Stimulated activated CD4-positive, alpha-beta T cell treated with anti-CD3 and anti-CD28 coated beads, Interleukin-1b, Interleukin-23, amount 100 ng/mL, for 4 hours (primary cell): ENCODE results near the gene PPP3R1.

ENCODE experiments used
- DNase-seq, 2 donors: peaks; one replicate each; pipeline ENCODE4 v3.0.0-alpha.2; 2020; ENCODE audit warnings: low read depth in 2 of 2

Gene PPP3R1

GRCh38 chr2:68258851-68259250, 6.5 kb upstream of the PPP3R1 start:
- no peak for DNase-seq

GRCh38 chr2:68256093-68256450, 3.7 kb upstream of the PPP3R1 start:
- no peak for DNase-seq

- peak in 1 of 2 donors; percentile 13 for DNase-seq
Measured at GRCh38 chr2:68253219-68254068, 1.1 kb upstream of the PPP3R1 start.

DNA sequence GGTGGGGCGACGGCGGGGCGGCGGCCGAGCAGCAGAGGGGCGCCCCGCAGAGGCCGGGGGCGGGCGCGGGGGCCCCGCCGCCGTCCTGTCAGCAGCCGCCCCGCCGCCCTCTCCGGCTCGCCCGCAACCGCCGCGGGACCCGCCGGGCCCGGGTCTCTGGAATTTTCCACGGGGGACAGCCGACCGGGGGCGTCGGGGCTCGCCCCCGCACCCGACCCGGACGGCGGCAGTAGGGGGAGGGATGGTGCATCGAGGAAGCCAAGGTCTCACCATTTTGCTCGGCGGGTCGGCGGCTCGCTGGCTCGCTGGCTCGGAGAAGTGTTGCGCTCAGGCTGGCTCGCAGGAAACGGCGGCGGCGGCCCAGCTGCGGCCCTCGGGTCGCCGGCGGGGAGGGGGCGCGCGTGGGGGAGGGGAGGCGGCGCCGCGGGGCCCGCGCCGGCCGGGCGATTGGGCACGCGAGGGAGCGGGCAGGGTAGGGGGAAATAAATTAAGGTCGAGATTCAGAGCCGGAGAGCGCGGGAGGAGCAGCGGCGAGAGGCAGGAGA, 405 bp downstream of the PPP3R1 start:
- peak; percentile 31 to 32 for DNase-seq

DNA sequence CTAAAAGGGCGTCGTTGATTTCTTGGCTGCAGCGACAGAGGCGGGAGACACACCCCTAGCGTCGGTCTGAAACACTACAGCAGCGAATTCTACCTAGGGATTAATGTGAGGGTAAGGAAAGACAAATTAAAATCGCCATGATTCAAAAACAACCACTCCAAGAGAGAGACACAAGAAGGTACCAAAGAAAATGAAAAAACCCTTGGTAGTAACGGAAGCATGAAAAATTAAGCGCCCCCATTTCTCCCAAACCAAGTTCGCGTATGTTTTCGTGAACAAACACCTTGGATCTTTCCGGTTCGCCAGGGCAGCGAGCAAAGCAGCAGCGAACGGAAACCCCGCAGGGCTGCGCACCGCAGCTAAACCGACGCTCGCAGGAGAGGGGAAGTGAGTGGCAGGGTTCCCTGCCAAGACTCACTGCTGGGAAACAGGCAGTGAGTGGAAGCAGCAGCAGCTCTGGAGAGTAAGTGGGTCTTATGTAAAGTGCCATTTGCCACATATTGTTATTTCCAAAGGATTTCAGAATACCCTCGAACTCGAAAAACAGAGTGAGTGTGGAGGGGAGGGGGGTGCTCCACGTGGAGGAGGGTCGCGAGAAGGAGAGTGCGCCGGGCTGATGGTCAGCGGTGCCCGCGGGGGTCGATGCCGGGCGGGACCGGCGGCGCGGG, 1.0 kb downstream of the PPP3R1 start:
- DNase-seq, result peak; percentile 45 to 65

DNA sequence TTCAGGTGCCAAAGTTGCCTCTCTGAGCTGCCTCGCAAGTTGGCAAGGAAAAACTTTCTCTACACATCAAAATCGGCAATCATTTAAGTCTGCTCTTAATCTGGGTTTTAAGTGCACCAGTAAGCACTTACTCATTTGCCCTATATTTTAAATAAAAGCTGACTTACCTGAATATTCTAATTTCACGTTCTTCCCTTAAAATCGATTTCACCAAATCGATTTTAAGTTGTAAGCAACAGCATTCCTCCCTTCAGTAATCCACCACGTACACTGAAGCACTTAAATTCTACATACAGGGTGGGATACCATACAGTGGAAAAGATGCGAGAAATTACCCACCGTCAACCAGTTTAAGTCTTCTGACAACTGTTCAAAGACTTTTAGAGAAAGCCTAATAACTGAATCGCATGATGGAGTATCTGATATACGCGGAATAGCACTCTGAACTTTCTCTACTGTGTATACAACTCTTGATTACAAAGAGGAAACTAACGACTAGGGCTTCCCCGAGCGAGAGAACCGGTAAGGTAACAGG, 1.6 kb downstream of the PPP3R1 start:
- DNase-seq, result no peak

DNA sequence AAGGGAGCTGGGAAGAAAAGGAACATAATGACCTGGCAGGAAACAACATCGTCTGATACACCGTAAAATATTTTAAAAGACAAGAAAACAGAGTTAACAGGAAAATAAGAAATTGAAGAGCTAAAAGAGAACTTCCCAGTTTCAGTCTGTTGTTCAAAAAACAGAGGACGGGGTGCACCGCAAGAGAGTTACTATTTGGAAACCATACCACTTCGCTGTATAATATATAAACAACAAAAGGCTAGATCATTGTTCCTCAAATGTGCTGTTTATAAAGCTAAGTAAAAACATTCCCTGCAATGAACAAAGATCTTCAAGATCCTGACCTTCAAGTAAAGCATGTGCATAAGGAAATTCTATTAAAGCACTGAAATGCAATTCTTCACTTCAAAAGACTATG, 2.1 kb downstream of the PPP3R1 start:
- no peak for DNase-seq

DNA sequence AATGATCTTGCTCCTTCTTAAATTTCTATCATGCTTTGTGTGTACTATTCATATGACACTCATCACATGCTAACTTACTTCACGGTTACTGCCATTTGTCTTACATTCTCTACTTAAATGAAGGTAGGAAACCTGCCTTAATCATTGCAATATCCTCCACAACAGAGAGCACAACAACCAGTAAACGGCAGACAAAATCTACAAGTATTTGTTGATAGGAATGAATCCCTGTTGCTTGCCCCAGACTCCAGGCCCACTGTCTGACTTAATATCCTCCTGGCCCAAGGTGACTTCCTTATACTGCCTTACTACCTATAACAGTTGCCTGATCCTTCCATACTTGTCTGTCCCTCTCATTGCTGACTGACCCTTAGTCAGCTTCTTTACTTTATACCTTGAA, 3.5 kb downstream of the PPP3R1 start:
- no peak for DNase-seq

- DNase-seq, result no peak
Measured at GRCh38 chr2:68248361-68248760, 4.0 kb downstream of the PPP3R1 start.

DNA sequence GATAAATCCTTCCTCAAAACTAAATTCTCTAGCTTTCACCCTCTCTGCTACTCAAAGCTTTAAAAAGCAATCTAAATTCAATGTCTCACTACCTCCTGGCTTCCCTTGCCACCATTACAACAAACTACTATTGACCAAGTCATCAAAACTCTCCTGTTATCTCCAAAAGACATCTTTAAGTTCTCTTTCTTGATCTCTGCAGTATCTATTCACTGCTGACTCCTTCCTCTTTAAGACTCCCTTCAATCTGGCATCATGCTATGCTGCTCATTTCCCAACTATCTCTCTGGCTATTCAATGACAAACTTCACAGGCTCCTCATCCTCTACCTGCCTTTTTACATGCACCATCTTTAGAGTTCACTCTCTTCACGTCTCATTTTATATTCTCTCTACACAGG, 5.9 kb downstream of the PPP3R1 start:
- DNase-seq, result no peak

DNA sequence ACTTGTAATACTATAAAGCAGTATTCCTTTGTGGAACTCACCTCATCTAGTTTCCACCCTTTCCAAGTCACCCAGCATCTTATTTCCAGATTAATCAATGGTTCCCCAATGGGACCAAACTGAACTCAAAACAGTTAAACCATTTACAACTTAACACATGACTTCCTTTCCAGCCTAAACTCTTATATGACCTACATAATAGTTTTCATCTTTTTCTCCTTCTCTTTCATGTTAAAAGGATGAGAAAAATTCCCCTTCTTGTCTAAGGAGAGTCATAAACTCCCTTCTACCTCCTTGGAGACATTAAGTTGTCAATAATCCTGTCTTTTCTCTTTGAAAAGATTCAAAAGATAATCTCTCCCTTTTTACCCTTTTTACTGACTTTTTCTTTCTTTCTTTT, 6.7 kb downstream of the PPP3R1 start:
- DNase-seq, result no peak

- DNase-seq, result no peak
Measured at GRCh38 chr2:68245066-68245465, 7.3 kb downstream of the PPP3R1 start.

- DNase-seq, result no peak
Measured at GRCh38 chr2:68244456-68244855, 7.9 kb downstream of the PPP3R1 start.

DNA sequence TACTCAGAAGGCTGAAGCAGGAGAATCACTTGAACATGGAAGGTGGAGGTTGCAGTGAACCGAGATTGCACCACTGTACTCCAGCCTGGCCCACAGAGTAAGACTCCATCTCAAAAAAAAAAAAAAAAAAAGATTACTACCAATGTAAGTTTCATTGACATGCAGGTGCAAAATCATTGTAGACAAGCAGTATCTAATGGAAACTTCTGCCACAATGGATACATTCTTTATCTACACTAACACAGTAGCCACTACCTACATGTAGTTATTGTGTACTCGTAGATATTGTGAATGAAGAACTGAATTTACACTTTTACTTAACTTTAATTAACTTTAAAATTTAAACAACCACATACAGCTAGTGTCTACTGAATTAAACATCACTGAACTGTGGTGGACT, 10.6 kb downstream of the PPP3R1 start:
- DNase-seq, result no peak

DNA sequence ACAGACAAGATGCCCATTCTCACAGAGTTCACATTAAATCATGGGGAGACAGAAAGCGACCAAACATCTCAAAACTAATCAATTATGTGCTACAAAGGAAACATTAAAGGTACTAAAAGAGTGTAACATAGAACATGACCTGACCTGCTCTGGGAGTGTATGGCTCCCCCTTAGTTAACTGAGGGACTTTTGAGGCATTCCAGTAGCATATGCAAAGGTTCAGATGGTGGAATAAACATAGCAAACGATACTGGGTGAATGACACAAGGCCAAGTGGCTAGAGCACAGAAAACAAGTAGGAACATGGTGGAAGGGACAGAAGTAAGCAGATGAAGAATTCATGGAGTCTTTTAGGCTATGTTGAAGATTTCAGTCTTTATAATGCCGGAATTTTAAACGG, 11.9 kb downstream of the PPP3R1 start:
- DNase-seq, result no peak

GRCh38 chr2:68238955-68239822, 13.1 kb downstream of the PPP3R1 start:
- DNase-seq, result no peak

- DNase-seq, result no peak
Measured at GRCh38 chr2:68237976-68238580, 14.3 kb downstream of the PPP3R1 start.

DNA sequence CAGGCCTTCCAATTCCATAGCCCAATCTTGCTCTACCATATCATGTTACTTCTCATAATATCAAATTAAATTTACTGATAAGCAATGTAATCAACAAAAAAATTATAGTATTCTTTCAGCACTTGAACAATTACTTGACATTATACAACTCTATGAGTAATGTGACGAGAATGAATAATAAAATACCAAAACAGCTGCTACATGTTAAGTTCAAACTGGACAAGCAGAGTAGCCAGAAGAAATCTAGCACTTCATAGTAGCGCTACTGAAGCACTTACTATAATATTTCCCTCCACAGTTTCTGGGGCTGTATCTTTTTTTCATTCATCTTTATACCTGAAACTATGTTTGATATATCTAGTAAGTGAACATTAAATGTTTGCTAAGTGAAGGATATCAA, 14.9 kb downstream of the PPP3R1 start:
- DNase-seq, result no peak

- DNase-seq, result no peak
Measured at GRCh38 chr2:68236876-68237275, 15.5 kb downstream of the PPP3R1 start.

- DNase-seq, result no peak
Measured at GRCh38 chr2:68236103-68236734, 16.1 kb downstream of the PPP3R1 start.

DNA sequence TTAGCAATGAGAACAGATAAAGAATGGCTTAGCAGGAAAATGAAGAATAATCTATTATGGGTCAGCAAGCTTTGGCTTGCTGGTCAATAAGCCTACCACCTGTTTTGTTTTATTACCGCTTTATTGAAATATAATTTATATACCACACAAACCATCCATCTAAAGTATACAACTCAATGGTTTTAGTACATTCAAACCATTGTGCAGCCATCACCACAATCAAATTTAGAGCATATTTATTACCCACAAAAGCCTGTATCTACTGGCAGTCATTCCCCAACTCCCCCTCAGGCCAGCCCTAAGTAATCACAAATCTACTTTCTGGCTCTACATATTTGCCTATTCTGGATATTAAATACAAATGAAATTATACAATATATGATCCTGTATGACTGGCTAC, 17.2 kb downstream of the PPP3R1 start:
- DNase-seq, result no peak
